ENCODE data around the gene RHBDL1.
A peak's percentile ranks its signal among the peaks of the same experiment; 100 is the strongest.

The RHBDL1 gene

GRCh38 chr16:710500-711075 lies 35.1 kb downstream of the RHBDL1 start:
- Histone ChIP-seq H3K9me3 (ENCODE audit: control insufficient read depth, insufficient read depth, low read depth, low read length) (no peaks in the 10 kb centered on the region), H3K27ac (ENCODE audit: extremely low read depth, low read depth, low read length) (no peak overlapping the region), H3K4me1 (ENCODE audit: control insufficient read depth, insufficient read depth, low read length) (peaks cover 11% of the 10 kb centered on the region), H3K36me3 (ENCODE audit: control insufficient read depth in 2 of 2, insufficient read depth in 1 of 2, low read length in 2 of 2) (no peaks in the 10 kb centered on the region), H3K4me3 (ENCODE audit: low read depth, low read length) (no peak overlapping the region)
- CTCF ChIA-PET: interaction anchor here (1.1 to 5.7 kb wide), 6 partner anchors 8 to 393 kb away, joined by 3 to 119 read pairs (median 7); partner anchors contain the start of genes ANTKMT, CHTF18 and RPUSD1
- POLR2A ChIA-PET: interaction anchor here (0.5 to 2.3 kb wide), 8 partner anchors 10 to 469 kb away, joined by 4 to 12 read pairs (median 6); partner anchors contain the start of genes ANTKMT, CHTF18, RPUSD1 and WDR24
- TF ChIP-seq ZNF623 (tag by site-specific recombination; IDR thresholded peaks at IDR 0.05) (peak; percentile 86), ZNF768 (tag by site-specific recombination; IDR thresholded peaks at IDR 0.05) (no peak), ZNF2 (tag by site-specific recombination; IDR thresholded peaks at IDR 0.05) (no peak)
- TF ChIP-seq, protein P1, sequence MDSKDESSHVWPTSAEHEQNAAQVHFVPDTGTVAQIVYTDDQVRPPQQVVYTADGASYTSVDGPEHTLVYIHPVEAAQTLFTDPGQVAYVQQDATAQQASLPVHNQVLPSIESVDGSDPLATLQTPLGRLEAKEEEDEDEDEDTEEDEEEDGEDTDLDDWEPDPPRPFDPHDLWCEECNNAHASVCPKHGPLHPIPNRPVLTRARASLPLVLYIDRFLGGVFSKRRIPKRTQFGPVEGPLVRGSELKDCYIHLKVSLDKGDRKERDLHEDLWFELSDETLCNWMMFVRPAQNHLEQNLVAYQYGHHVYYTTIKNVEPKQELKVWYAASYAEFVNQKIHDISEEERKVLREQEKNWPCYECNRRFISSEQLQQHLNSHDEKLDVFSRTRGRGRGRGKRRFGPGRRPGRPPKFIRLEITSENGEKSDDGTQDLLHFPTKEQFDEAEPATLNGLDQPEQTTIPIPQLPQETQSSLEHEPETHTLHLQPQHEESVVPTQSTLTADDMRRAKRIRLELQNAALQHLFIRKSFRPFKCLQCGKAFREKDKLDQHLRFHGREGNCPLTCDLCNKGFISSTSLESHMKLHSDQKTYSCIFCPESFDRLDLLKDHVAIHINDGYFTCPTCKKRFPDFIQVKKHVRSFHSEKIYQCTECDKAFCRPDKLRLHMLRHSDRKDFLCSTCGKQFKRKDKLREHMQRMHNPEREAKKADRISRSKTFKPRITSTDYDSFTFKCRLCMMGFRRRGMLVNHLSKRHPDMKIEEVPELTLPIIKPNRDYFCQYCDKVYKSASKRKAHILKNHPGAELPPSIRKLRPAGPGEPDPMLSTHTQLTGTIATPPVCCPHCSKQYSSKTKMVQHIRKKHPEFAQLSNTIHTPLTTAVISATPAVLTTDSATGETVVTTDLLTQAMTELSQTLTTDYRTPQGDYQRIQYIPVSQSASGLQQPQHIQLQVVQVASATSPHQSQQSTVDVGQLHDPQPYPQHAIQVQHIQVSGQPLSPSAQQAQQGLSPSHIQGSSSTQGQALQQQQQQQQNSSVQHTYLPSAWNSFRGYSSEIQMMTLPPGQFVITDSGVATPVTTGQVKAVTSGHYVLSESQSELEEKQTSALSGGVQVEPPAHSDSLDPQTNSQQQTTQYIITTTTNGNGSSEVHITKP (tag by site-specific recombination; IDR thresholded peaks at IDR 0.05): no peak

DNA sequence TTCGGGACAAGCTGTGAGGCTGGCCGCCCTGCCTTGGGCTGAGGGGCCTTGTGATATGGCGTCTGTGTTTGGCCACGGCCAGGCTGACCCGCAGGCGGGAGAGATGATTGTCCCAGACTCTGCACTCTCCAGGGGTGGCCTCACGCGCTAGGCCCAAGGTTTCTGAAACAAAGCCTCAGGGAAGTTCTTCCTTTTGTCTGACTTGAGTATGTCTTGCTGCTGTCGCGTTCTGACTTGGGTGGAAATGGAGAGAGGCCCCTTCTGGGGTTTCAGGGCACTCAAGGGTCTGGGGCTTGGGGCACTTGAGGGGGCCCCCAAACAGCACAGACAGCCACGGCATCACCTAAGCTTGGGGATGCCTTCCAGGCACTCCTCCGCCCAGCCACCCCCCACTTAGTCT lies 35.6 kb downstream of the RHBDL1 start:
- TF ChIP-seq ZNF426 (tag by site-specific recombination; IDR thresholded peaks at IDR 0.05): no peak
- TF ChIP-seq ZNF521 (tag by site-specific recombination; IDR thresholded peaks at IDR 0.05): no peak
- no peak for TF ChIP-seq ZNF112 (tag by site-specific recombination; IDR thresholded peaks at IDR 0.05)
- TF ChIP-seq, protein P2, sequence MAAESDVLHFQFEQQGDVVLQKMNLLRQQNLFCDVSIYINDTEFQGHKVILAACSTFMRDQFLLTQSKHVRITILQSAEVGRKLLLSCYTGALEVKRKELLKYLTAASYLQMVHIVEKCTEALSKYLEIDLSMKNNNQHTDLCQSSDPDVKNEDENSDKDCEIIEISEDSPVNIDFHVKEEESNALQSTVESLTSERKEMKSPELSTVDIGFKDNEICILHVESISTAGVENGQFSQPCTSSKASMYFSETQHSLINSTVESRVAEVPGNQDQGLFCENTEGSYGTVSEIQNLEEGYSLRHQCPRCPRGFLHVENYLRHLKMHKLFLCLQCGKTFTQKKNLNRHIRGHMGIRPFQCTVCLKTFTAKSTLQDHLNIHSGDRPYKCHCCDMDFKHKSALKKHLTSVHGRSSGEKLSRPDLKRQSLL (tag by site-specific recombination; IDR thresholded peaks at IDR 0.05): no peak
- TF ChIP-seq ZNF280C (tag by site-specific recombination; IDR thresholded peaks at IDR 0.05): no peak
- no peak for TF ChIP-seq ZBTB21 (tag by site-specific recombination; IDR thresholded peaks at IDR 0.05)
- TF ChIP-seq, protein P3, sequence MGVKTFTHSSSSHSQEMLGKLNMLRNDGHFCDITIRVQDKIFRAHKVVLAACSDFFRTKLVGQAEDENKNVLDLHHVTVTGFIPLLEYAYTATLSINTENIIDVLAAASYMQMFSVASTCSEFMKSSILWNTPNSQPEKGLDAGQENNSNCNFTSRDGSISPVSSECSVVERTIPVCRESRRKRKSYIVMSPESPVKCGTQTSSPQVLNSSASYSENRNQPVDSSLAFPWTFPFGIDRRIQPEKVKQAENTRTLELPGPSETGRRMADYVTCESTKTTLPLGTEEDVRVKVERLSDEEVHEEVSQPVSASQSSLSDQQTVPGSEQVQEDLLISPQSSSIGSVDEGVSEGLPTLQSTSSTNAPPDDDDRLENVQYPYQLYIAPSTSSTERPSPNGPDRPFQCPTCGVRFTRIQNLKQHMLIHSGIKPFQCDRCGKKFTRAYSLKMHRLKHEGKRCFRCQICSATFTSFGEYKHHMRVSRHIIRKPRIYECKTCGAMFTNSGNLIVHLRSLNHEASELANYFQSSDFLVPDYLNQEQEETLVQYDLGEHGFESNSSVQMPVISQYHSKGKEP (tag by site-specific recombination; IDR thresholded peaks at IDR 0.05): no peak
- TF ChIP-seq, protein P4, sequence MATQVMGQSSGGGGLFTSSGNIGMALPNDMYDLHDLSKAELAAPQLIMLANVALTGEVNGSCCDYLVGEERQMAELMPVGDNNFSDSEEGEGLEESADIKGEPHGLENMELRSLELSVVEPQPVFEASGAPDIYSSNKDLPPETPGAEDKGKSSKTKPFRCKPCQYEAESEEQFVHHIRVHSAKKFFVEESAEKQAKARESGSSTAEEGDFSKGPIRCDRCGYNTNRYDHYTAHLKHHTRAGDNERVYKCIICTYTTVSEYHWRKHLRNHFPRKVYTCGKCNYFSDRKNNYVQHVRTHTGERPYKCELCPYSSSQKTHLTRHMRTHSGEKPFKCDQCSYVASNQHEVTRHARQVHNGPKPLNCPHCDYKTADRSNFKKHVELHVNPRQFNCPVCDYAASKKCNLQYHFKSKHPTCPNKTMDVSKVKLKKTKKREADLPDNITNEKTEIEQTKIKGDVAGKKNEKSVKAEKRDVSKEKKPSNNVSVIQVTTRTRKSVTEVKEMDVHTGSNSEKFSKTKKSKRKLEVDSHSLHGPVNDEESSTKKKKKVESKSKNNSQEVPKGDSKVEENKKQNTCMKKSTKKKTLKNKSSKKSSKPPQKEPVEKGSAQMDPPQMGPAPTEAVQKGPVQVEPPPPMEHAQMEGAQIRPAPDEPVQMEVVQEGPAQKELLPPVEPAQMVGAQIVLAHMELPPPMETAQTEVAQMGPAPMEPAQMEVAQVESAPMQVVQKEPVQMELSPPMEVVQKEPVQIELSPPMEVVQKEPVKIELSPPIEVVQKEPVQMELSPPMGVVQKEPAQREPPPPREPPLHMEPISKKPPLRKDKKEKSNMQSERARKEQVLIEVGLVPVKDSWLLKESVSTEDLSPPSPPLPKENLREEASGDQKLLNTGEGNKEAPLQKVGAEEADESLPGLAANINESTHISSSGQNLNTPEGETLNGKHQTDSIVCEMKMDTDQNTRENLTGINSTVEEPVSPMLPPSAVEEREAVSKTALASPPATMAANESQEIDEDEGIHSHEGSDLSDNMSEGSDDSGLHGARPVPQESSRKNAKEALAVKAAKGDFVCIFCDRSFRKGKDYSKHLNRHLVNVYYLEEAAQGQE (tag by site-specific recombination; IDR thresholded peaks at IDR 0.05): no peak
- TF ChIP-seq ZFP37 (tag by site-specific recombination; IDR thresholded peaks at IDR 0.05): no peak
- no peak for TF ChIP-seq ZNF555 (tag by site-specific recombination; conservative IDR thresholded peaks at IDR 0.05)
- no peak for TF ChIP-seq PRDM1 (tag by site-specific recombination; IDR thresholded peaks at IDR 0.05)
- no peak for TF ChIP-seq ZBTB1 (tag by site-specific recombination; IDR thresholded peaks at IDR 0.05)
- no peak for TF ChIP-seq REPIN1 (tag by site-specific recombination; IDR thresholded peaks at IDR 0.05; ENCODE audit: low read depth)
- no peak for TF ChIP-seq ZNF157 (tag by site-specific recombination; IDR thresholded peaks at IDR 0.05)
- no peak for TF ChIP-seq ZBTB48 (tag by site-specific recombination; IDR thresholded peaks at IDR 0.05)
- TF ChIP-seq KLF9 (tag by site-specific recombination; IDR thresholded peaks at IDR 0.05; ENCODE audit: low read depth): no peak
- no peak for TF ChIP-seq ZNF76 (tag by site-specific recombination; IDR thresholded peaks at IDR 0.05; ENCODE audit: borderline replicate concordance, low read depth)
- no peak for TF ChIP-seq ZNF791 (tag by site-specific recombination; IDR thresholded peaks at IDR 0.05)
- no peaks in the 10 kb centered on the region for H3K9me3 ChIP-seq (ENCODE audit: control insufficient read depth, insufficient read depth, low read depth, low read length)
- no peak overlapping the region for H3K4me3 ChIP-seq (ENCODE audit: low read depth, low read length)
- H3K4me1 ChIP-seq (ENCODE audit: control insufficient read depth, insufficient read depth, low read length): peaks cover 11% of the 10 kb centered on the region
- no peaks in the 10 kb centered on the region for H3K36me3 ChIP-seq (ENCODE audit: control insufficient read depth in 2 of 2, insufficient read depth in 1 of 2, low read length in 2 of 2)
- H3K27ac ChIP-seq (ENCODE audit: extremely low read depth, low read depth, low read length): no peak overlapping the region
- POLR2A ChIA-PET: interaction anchor here (0.5 to 2.5 kb wide), 4 partner anchors 10 to 469 kb away, joined by 4 to 12 read pairs (median 6); partner anchors contain the start of genes ANTKMT, CHTF18 and RPUSD1
- CTCF ChIA-PET: interaction anchor here (1.1 to 5.7 kb wide), 9 partner anchors 9 to 392 kb away, joined by 3 to 119 read pairs (median 7); partner anchors contain the start of genes ANTKMT, CHTF18, GNG13 and RPUSD1
